IPS-18a (cell line): ENCODE results near the gene EPRS1.
A peak's percentile ranks its signal among the peaks of the same experiment; 100 is the strongest.
"Not testable (repeated sequence)": the region's sequence is repeated elsewhere in the genome, so short reads cannot be mapped to it uniquely, and the experiment has no call there.

Source experiments
- H3K27ac ChIP-seq: one replicate; pipeline ENCODE4 v1.5.1; 2013; ENCODE audit warnings: low read length
- H3K27me3 ChIP-seq: one replicate; pipeline ENCODE4 v1.6.1; 2013; ENCODE audit warnings: mild to moderate bottlenecking, low read length; ENCODE audit not compliant: control insufficient read depth, insufficient read depth
- H3K36me3 ChIP-seq: one replicate; pipeline ENCODE4 v1.6.1; 2013; ENCODE audit warnings: low read depth, low read length; ENCODE audit not compliant: control insufficient read depth
- H3K4me1 ChIP-seq: one replicate; pipeline ENCODE4 v1.6.1; 2013; ENCODE audit warnings: low read depth, low read length; ENCODE audit not compliant: control insufficient read depth
- H3K4me3 ChIP-seq: one replicate; pipeline ENCODE4 v1.5.1; 2013; ENCODE audit warnings: low read length
- H3K9ac ChIP-seq: one replicate; pipeline ENCODE4 v1.6.1; 2013; ENCODE audit warnings: mild to moderate bottlenecking, low read length, moderate library complexity
- H3K9me3 ChIP-seq: one replicate; pipeline ENCODE4 v1.6.1; 2013; ENCODE audit warnings: low read depth, low read length; ENCODE audit not compliant: control insufficient read depth

Gene EPRS1

DNA sequence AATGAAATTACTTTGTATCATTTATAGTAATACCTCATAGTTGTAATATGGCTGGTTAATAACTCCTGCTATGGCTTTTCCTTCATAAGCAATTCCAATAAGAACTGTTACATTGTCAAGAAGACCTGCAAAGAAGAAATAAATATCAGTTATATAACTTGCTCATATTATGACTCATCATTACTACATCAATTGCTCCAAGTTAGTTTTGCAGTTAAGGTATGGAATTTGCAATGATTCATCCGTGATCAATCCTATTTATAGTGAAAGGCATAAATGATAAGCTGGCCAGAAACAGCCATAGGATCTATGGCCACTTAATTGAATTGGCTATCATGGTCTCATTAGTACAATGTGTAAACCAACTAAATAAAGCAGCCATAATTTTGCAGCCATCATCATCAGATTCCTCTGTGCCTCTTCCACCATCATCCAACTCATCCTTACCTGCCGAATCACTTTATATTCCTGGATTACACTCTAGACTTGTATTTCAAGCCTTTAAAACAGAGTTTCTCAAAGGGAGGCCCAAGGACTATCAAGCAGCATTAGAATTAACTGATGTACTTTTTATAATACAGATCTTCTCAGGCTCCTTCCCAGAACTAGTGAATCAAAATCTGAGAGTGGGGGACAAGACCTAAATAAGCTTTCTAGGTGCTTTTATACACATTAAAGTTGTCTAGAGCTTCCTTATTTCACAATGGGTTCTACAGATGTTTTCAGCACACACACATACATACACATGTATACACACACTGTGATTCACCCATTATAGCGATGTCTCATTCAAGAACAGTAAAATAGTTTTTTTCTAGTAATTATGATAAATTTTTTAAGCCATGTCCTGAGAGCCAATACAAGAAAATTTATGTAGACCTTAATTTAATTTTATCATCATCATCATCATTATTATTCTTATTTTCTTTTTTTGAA, 21.2 kb upstream of the EPRS1 start:
- H3K9me3 ChIP-seq, result no peaks in the 10 kb centered on the region
- no peaks in the 10 kb centered on the region for H3K4me1 ChIP-seq
- H3K9ac ChIP-seq, result no peak overlapping the region
- H3K36me3 ChIP-seq, result peaks cover 3% of the 10 kb centered on the region
- no peak overlapping the region for H3K4me3 ChIP-seq
- no peak overlapping the region for H3K27ac ChIP-seq
- no peaks in the 10 kb centered on the region for H3K27me3 ChIP-seq

DNA sequence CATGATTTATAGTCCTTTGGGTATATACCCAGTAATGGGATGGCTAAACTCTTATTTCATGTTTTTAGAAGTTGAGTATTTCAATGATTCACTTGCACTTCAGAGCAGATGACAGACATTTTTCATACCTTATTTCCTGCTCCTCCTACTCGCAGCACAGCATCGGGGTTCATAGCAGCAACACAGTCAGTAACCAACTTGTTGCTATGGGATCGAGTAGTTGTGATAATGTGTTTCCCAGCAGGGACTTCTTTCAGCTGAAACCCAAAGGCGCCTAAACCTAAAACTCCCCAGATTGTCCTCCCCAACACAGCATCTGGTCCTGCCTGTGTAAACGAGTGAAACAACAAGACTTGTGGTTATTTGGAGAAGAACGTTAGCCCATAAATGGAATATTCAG, 16.3 kb upstream of the EPRS1 start:
- Histone ChIP-seq H3K9ac (no peak overlapping the region), H3K9me3 (no peaks in the 10 kb centered on the region), H3K4me3 (no peak overlapping the region), H3K27me3 (no peaks in the 10 kb centered on the region), H3K27ac (no peak overlapping the region), H3K36me3 (no peaks in the 10 kb centered on the region), H3K4me1 (peaks cover 8% of the 10 kb centered on the region)

DNA sequence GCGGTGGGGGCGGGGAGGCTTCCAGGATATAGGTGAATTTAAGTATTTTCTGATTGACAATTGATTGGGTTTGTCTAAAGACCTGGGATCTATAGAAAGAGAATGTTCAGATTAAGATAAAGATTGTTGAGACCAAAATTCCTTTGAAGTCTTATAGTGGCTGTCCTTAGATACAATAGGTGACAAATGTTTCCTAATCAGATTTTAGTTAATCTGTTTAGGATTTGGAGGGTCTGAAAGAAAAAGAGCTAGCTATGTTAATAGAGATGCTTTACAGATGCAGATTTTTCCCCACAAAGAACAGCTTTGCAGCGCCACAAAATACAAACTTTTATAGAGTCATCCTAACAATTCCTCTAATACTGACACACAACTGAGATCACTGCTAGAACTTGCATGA, 14.6 kb upstream of the EPRS1 start:
- Histone ChIP-seq H3K36me3 (no peaks in the 10 kb centered on the region), H3K27ac (no peak overlapping the region), H3K4me3 (peak overlapping the region; percentile 13), H3K9ac (no peak overlapping the region), H3K9me3 (no peaks in the 10 kb centered on the region), H3K4me1 (peaks cover 8% of the 10 kb centered on the region), H3K27me3 (no peaks in the 10 kb centered on the region)

DNA sequence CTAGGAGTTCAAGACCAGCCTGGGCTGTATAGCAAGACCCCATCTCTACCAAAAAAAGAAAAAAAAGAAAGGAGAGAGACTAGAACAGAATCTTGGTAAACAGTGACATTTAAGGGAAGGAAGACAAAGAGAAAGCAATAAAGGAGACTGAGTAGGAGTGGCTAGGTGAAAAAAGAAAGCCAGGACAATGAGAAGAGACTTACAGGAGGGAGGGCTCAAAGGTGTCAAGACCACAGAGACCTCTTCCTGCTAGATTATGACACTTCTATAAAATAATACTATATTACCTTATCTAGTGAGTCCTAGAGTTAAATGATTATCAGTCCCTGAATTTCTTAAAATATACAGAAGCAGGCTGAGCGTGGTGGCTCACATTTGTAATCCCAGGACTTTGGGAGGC, 10.1 kb upstream of the EPRS1 start:
- Histone ChIP-seq H3K27ac (no peak overlapping the region), H3K4me3 (no peak overlapping the region), H3K9ac (no peak overlapping the region), H3K36me3 (no peaks in the 10 kb centered on the region), H3K9me3 (no peaks in the 10 kb centered on the region), H3K27me3 (no peaks in the 10 kb centered on the region), H3K4me1 (peaks cover 8% of the 10 kb centered on the region)

DNA sequence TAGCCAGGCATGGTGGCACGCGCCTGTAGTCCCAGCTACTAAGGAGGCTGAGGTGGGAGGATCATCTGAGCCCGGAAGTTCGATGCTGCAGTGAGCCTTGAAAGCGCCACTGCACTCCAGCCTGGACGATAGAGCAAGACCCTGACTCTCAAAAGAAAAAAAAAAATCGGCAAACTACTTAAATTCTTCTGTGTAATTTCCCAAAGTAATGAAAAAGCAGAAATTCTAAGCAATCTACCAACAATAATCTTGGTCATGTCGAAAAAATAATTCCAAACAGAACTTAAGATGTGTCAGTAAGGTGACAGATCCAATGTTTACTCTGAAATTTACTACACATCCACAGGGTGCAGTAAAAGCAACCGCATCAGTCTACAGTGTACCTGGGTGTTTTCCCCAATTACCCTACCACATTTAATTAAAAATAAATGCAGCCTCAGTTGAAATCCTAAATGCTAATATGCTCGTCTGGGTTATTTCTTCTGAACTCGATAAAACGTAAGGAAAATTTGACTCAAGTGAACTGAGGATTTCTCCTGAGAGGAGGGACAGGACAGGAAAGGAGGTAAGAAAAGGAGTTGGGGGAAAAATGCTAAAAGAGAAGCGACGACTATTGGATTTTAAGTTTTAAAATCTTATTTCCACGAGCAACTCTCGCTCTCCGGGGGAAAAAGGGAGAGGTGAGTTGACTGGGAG, 801 bp downstream of the EPRS1 start:
- H3K27ac ChIP-seq, result no peak overlapping the region
- no peaks in the 10 kb centered on the region for H3K36me3 ChIP-seq
- peak overlapping the region; percentile 75 for H3K9ac ChIP-seq
- H3K9me3 ChIP-seq, result no peaks in the 10 kb centered on the region
- H3K4me3 ChIP-seq, result peak overlapping the region; percentile 74
- H3K4me1 ChIP-seq, result no peaks in the 10 kb centered on the region
- no peaks in the 10 kb centered on the region for H3K27me3 ChIP-seq

DNA sequence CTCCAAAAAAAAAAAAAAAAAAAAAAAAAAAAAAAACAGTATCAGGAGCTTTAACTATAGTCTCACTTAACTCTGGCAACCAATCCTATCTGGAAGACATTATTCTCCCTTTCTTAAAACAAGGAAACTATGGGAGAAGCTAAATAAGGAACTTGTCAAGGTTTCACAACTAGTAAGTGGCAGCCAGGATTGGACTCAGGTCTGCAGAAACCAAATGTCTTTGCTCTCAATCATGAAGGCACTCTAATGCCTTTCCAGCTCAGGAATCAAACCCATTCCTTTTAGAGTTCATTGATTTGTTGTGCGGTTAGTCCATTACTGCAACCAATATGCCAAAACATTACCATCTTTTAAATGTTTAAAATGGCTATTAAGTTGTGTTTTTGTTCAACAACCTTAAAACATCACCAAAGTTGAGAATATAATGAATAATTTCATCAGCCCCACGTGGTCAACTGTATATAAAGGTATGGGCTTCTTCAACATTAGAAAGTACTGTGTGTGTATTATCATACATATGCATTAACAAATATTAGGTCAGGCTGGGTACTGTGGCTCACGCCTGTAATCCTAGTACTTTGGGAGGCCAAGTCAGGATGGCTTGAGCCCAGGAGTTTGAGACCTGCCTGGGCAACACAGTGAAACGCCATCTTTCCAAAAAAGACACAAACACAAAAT, 1.5 kb downstream of the EPRS1 start:
- no peak overlapping the region for H3K9ac ChIP-seq

DNA sequence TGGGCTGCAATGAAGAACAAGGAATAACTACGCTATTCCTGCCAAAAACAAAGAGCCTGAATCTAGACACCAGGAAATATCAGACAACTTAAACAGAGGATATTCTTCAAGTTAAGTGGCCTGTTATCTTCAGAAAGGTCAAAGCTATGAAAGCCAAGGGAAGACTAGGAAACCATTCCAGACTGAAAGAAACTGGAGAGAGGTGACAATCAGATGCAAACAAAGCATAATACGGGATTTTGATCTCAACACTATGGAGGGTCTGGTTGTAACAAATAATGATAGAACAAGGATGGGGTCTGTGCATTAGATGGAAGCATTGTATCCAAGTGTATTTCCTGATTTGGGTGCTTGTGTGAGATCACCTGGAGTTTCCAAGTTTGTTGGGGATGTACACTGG, 2.7 kb downstream of the EPRS1 start:
- peaks cover 11% of the 10 kb centered on the region for H3K36me3 ChIP-seq
- H3K4me3 ChIP-seq, result no peak overlapping the region
- H3K9me3 ChIP-seq, result no peaks in the 10 kb centered on the region
- H3K9ac ChIP-seq, result no peak overlapping the region
- no peaks in the 10 kb centered on the region for H3K27me3 ChIP-seq
- no peak overlapping the region for H3K27ac ChIP-seq
- no peaks in the 10 kb centered on the region for H3K4me1 ChIP-seq

More for the DNA sequence above, 1.5 kb downstream of the EPRS1 start:
- Histone ChIP-seq H3K4me1 (no peaks in the 10 kb centered on the region), H3K9me3 (no peaks in the 10 kb centered on the region), H3K36me3 (peaks cover 2% of the 10 kb centered on the region), H3K27ac (no peak overlapping the region), H3K27me3 (no peaks in the 10 kb centered on the region), H3K4me3 (peak overlapping the region; percentile 74)

DNA sequence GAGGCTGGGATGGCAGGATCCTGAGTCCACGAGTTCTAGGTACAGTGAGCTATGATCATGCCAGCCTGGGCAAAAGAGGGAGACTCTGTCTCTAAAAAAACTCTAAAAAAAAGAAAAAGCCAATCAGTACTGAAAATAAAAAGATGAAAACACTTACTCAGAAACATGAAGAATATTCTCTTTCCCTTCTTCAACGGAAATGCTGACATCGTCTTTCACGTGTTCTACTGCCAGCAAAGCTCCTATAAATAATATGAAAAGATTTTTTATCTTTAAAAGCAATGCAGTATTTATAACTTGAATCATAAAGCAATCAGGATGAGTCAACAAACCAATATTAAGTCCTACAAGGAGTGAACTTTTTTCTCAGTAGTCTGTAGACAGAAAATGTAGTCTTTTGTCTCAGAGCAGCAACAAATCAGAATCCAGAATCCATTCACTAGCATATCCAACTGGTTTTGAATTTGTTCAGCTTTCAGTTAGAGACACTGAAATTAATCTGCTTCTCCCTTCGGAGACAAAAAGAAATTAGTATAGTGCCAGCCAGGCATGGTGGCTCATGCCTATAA, 6.2 kb downstream of the EPRS1 start:
- Histone ChIP-seq H3K4me1 (no peaks in the 10 kb centered on the region), H3K27ac (no peak overlapping the region), H3K9ac (no peak overlapping the region), H3K27me3 (no peaks in the 10 kb centered on the region), H3K9me3 (no peaks in the 10 kb centered on the region), H3K36me3 (peaks cover 15% of the 10 kb centered on the region), H3K4me3 (no peak overlapping the region)

DNA sequence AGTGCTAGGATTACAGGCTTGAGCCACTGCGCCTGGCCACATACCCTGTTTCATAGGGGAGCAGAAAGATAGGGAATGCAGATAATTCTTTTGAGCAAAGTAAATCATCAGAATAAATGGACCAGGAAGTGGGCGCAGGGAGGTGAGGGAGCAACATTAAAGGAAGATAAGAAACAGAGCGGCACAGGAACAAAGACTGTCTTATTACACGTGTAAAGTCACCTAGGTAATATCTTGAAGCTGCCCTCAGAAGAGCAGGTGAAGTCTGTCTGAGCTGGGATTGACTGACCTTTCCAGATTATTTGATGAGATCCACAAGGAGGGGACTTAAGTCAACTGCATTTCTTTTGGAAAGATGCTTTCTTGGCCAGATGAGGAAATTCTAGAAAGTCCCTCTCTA, 7.7 kb downstream of the EPRS1 start:
- no peak overlapping the region for H3K9ac ChIP-seq
- H3K9me3 ChIP-seq, result no peaks in the 10 kb centered on the region
- no peak overlapping the region for H3K4me3 ChIP-seq
- H3K4me1 ChIP-seq, result no peaks in the 10 kb centered on the region
- no peak overlapping the region for H3K27ac ChIP-seq
- H3K27me3 ChIP-seq, result no peaks in the 10 kb centered on the region
- peaks cover 22% of the 10 kb centered on the region for H3K36me3 ChIP-seq

DNA sequence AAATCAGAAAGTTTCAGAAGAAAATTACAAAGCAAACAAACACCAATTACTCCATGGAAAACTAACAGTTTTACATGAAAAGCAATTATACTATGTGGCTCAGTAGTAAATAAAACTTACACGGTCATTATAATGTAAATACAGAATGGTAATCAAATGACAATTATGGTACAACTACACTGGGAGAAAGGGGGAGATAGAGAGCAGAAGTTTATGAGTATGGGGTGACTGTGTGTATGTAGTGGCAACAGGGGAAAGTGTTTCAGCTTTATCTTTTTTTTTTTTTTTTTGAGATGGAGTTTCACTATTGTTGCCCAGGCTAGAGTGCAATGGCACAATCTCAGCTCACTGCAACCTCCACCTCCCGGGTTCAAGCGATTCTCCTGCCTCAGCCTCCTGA, 8.5 kb downstream of the EPRS1 start:
- H3K27me3 ChIP-seq, H3K4me1 ChIP-seq, H3K27ac ChIP-seq, H3K9ac ChIP-seq, H3K4me3 ChIP-seq, H3K9me3 ChIP-seq: not testable (repeated sequence)
- peaks cover 30% of the 10 kb centered on the region for H3K36me3 ChIP-seq

DNA sequence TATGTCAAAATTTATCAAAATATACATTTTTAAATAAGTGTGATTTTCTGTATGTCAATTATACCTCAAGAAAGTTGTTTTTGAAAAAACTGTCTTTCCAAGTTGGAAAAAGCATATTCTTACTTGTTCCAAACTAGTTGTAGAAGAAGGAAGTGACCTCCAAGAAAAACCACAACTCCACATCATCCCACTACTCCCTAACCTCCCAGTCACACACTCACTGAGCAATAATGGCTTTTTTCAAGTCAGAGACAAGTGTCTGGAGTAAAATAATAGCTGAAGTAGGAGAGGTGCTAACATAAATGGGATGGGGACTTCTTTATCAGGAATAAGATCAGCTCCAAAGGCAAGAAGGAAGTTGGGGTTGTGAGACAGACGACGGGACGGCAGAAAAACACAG, 13.4 kb downstream of the EPRS1 start:
- no peaks in the 10 kb centered on the region for H3K9me3 ChIP-seq
- H3K27ac ChIP-seq, result no peak overlapping the region
- no peak overlapping the region for H3K4me3 ChIP-seq
- H3K4me1 ChIP-seq, result no peaks in the 10 kb centered on the region
- peaks cover 43% of the 10 kb centered on the region for H3K36me3 ChIP-seq
- no peak overlapping the region for H3K9ac ChIP-seq
- no peaks in the 10 kb centered on the region for H3K27me3 ChIP-seq
